ENCODE measurements around the gene CEP128. TPM values are rescaled to one million over a fixed set of nuclear protein-coding genes. Genes with fewer than 3 reads are reported as not detected.
A peak's percentile ranks its signal among the peaks of the same experiment; 100 is the strongest.

CEP128 gene
- total and polyA plus RNA-seq, 8 donors = 4.8 to 10.1 (median 7.5) TPM

GRCh38 chr14:80493620-80494019 is 447.9 kb downstream of the CEP128 start:
- H3K4me1 ChIP-seq = no peaks in the 10 kb centered on the region
- no peaks in the 10 kb centered on the region for H3K36me3 ChIP-seq
- no peak overlapping the region for H3K4me3 ChIP-seq
- ATAC-seq (no peak), DNase-seq (no peak)
- no peaks in the 10 kb centered on the region for H3K27me3 ChIP-seq
- H3K9me3 ChIP-seq = no peaks in the 10 kb centered on the region
- no peak overlapping the region for H3K27ac ChIP-seq
- no peak for TF ChIP-seq CTCF (IDR thresholded peaks at IDR 0.05)
- intact Hi-C loops (cut with DNase I) = no loop called here

GRCh38 chr14:80491650-80492049 is 449.9 kb downstream of the CEP128 start:
- ATAC-seq = no peak
- intact Hi-C loops (cut with DNase I) = no loop called here
- Histone ChIP-seq H3K27ac (no peak overlapping the region), H3K4me1 (no peaks in the 10 kb centered on the region), H3K4me3 (no peak overlapping the region), H3K9me3 (no peaks in the 10 kb centered on the region), H3K27me3 (no peaks in the 10 kb centered on the region), H3K36me3 (no peaks in the 10 kb centered on the region)
- DNase-seq = peak in 1 of 4 donors; percentile 8
- no peak for TF ChIP-seq CTCF (IDR thresholded peaks at IDR 0.05)

- ATAC-seq = peak; percentile 23
- H3K27ac ChIP-seq = no peak overlapping the region
- intact Hi-C loops (cut with DNase I) = no loop called here
- peak in 1 of 4 donors; percentile 34 for DNase-seq
- no peaks in the 10 kb centered on the region for H3K4me1 ChIP-seq
- no peaks in the 10 kb centered on the region for H3K27me3 ChIP-seq
- H3K9me3 ChIP-seq = no peaks in the 10 kb centered on the region
- H3K4me3 ChIP-seq = no peak overlapping the region
- no peaks in the 10 kb centered on the region for H3K36me3 ChIP-seq
- TF ChIP-seq CTCF (IDR thresholded peaks at IDR 0.05) = no peak
Observed at GRCh38 chr14:80491131-80491530, 450.4 kb downstream of the CEP128 start.

- intact Hi-C loops (cut with DNase I) = no loop called here
- ATAC-seq = no peak
- no peak overlapping the region for H3K27ac ChIP-seq
- no peaks in the 10 kb centered on the region for H3K4me1 ChIP-seq
- H3K27me3 ChIP-seq = no peaks in the 10 kb centered on the region
- H3K4me3 ChIP-seq = no peak overlapping the region
- TF ChIP-seq CTCF (IDR thresholded peaks at IDR 0.05) = no peak
- no peaks in the 10 kb centered on the region for H3K36me3 ChIP-seq
- no peak for DNase-seq
- H3K9me3 ChIP-seq = no peaks in the 10 kb centered on the region
Observed at GRCh38 chr14:80489513-80489912, 452.0 kb downstream of the CEP128 start.

GRCh38 chr14:80485764-80486163 is 455.8 kb downstream of the CEP128 start:
- no peak overlapping the region for H3K27ac ChIP-seq
- H3K9me3 ChIP-seq = no peaks in the 10 kb centered on the region
- no peaks in the 10 kb centered on the region for H3K36me3 ChIP-seq
- H3K4me3 ChIP-seq = no peak overlapping the region
- no peak for ATAC-seq
- DNase-seq = no peak
- H3K4me1 ChIP-seq = no peaks in the 10 kb centered on the region
- no peak for TF ChIP-seq CTCF (IDR thresholded peaks at IDR 0.05)
- H3K27me3 ChIP-seq = no peaks in the 10 kb centered on the region
- intact Hi-C loops (cut with DNase I) = no loop called here
